ENCODE measurements around the gene MAGEA8.
"Not testable (repeated sequence)": the region's sequence is repeated elsewhere in the genome, so short reads cannot be mapped to it uniquely, and the experiment has no call there.

Gene MAGEA8, protein sequence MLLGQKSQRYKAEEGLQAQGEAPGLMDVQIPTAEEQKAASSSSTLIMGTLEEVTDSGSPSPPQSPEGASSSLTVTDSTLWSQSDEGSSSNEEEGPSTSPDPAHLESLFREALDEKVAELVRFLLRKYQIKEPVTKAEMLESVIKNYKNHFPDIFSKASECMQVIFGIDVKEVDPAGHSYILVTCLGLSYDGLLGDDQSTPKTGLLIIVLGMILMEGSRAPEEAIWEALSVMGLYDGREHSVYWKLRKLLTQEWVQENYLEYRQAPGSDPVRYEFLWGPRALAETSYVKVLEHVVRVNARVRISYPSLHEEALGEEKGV

GRCh38 chrX:149881081-149881711 is at the start of gene MAGEA8:
Gene MAGEA8, plus strand, starts transcription at chrX:149881183. Its CDS starts 3,090 bp downstream, at chrX:149884273.
- DNase-seq (ENCODE audit: low spot score), result peak; percentile 40

- no peak for DNase-seq (ENCODE audit: low spot score)
Measured at GRCh38 chrX:149831473-149831872, 49.5 kb upstream of the MAGEA8 start.

- DNase-seq (ENCODE audit: low spot score), result not testable (repeated sequence)
Measured at GRCh38 chrX:149836728-149837127, 44.3 kb upstream of the MAGEA8 start.

DNA sequence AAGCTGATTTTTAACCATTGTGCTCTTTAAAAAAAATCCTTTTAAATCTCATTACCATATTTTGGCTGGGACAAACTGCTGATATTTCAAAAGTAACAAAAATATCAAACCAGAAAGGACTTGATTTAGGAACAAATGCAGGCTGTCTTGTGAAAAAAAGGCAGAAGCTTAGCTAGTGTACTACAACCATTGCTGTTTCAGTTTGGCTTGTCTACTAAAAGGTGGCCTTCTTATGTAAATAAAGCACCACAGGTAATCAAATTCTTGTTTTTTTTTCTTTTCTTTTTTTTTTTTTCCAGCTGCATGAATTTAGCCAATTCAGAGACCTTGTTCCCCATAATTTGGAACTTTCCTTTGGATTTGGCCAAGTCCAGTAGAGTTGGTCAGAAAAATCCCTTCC is 43.8 kb upstream of the MAGEA8 start:
- DNase-seq (ENCODE audit: low spot score), result no peak

- no peak for DNase-seq (ENCODE audit: low spot score)
Measured at GRCh38 chrX:149837639-149838038, 43.3 kb upstream of the MAGEA8 start.

DNA sequence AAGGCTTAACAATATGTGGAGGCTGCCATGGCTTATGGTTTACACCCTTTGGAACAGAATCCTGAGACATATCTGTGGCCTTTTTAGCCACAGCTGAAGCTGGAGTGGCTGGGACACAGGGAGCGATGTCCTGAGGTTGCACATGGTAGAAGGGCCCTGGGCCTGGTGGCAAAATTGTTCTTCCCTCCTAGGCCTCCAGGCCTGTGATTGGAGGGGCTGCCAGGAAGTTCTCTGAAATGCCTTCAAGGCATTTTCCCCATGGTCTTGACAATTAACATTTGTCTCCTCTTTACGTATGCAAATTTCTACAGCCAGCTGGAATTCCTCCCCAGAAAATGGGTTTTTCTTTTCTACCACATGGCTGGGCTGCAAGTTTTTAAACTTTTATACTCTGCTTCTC is 39.1 kb upstream of the MAGEA8 start:
- DNase-seq (ENCODE audit: low spot score), result no peak

GRCh38 chrX:149845385-149845784 is 35.6 kb upstream of the MAGEA8 start:
- DNase-seq (ENCODE audit: low spot score), result no peak

GRCh38 chrX:149846789-149847188 is 34.2 kb upstream of the MAGEA8 start:
- no peak for DNase-seq (ENCODE audit: low spot score)

DNA sequence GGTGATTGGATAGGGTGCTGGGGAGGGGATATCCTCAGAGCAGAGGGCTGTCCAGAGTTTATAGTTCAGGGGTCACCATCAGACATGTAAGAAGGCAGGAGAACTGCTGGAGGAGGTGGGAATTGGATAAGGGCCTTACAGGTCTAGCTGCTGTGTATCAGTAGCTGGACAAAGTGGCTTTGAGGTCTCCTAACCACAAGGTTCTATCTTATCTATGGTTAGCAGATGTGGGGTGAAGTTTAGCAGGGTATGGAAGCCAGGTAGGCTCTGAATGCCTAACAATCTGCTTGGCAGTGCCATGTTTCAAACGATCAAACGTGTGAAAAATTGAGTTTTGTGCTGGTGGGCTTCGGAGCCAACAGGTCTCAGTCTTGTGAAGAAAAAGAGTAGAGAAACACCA is 32.1 kb upstream of the MAGEA8 start:
- no peak for DNase-seq (ENCODE audit: low spot score)

DNA sequence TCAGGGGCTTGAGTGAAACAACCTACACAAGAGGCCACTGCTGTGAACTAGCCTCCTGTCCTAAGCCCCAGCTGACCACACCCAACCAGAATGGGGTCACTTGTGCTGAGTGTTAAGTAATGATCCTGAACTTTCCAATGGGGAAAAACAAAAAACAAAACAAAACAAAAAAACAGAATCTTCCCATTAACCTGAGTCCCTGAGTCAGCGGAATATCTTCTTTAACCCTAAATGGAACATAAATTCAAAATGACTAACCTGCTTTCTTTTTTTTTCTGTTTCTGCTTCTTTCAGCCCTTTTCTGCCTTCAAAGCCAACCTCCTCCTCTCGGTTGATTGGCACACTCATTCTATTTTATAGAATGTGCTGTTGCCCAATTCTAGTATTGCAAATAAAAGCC is 31.2 kb upstream of the MAGEA8 start:
- DNase-seq (ENCODE audit: low spot score), result no peak

DNA sequence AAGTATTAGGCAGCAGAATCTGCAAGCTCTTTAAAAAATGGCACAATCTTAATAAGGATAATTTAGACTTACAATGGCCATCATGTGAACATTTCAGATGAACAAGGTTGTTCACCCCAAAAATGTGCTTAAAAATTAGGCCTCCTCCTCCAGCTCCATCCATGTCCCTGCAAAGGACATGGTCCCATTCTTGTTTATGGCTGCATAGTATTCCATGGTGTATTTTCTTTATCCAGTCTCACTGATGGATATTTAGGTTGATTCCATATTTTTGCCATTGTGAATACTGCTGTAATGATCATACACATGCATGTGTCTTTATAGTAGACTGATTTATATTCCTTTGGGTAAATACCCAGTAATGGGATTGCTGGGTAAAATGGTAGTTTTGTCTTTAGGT is 29.1 kb upstream of the MAGEA8 start:
- no peak for DNase-seq (ENCODE audit: low spot score)

GRCh38 chrX:149853925-149854324 is 27.1 kb upstream of the MAGEA8 start:
- no peak for DNase-seq (ENCODE audit: low spot score)

GRCh38 chrX:149858592-149858991 is 22.4 kb upstream of the MAGEA8 start:
- DNase-seq (ENCODE audit: low spot score), result no peak

DNA sequence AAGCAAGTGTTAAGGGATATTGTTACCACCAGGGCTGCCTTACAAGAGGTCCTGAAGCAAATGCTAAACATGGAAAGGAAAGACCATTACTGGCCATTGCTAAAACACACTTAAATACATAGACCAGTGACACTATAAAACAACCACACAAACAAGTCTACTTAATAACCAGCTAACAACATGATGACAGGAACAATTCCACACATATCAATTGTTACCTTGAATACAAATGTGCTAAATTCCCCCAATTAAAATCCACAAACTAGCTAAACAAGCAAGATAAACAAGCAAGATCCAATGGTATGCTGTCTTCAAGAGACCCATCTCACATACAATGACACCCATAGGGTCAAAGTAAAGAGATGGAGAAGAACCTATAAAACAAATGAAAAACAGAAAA is 20.5 kb upstream of the MAGEA8 start:
- no peak for DNase-seq (ENCODE audit: low spot score)

- no peak for DNase-seq (ENCODE audit: low spot score)
Measured at GRCh38 chrX:149865390-149865789, 15.6 kb upstream of the MAGEA8 start.

DNA sequence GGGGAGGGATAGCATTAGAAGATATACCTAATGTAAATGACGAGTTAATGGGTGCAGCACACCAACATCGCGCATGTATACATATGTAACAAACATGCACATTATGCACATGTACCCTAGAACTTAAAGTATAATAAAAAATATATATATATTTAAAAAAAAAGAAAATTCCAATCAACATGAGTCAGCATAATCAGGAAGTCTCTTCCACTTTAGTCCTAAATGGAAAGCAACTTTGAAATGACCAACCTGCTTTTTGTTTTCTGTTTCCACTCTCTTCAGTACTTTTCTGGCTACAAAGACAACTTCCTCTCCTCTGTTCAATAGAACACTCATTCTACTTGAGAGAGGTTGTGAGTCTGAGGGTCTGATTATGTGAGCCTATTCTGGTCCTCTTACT is 13.5 kb upstream of the MAGEA8 start:
- DNase-seq (ENCODE audit: low spot score), result no peak

GRCh38 chrX:149870840-149871239 is 10.1 kb upstream of the MAGEA8 start:
- no peak for DNase-seq (ENCODE audit: low spot score)

- no peak for DNase-seq (ENCODE audit: low spot score)
Measured at GRCh38 chrX:149871433-149871832, 9.6 kb upstream of the MAGEA8 start.

DNA sequence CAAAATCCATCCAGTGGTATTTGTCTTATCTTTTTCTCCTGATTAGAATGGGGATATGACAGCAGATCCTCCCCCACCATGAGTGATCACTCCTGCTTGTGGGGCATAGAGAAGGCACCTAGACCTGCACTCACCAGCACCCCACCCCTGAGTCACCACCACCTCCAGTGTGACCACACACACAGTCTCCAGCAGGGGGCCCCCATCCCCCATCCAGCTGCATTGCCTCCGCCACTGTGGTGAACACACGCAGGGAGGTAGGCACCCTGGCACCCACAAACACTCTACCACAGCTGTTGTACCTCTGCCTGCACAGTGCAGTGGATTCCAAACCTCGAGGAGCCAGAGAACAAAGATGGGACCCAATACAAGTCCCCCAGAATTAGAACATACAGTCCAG is 9.0 kb upstream of the MAGEA8 start:
- peak; percentile 22 for DNase-seq (ENCODE audit: low spot score)

GRCh38 chrX:149877157-149877556 is 3.8 kb upstream of the MAGEA8 start:
- no peak for DNase-seq (ENCODE audit: low spot score)

DNA sequence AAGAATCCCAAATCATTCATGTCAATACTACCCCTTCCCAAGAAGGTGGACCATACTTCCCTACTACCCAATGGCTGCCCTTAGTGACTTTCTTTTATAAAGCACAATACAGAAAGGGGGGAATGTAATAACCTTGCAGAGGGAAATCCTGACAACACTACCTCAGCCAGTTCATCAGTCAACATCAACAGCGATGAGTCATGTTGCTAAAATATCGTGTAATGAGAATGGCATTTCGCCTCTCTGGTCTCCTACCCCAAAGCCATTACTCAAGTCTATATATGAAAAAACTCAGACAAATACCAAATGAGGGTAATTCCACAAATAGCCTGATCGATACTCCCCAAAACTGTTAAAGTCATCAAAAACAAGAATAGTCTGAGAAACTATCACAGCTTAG is 3.3 kb upstream of the MAGEA8 start:
- no peak for DNase-seq (ENCODE audit: low spot score)

DNA sequence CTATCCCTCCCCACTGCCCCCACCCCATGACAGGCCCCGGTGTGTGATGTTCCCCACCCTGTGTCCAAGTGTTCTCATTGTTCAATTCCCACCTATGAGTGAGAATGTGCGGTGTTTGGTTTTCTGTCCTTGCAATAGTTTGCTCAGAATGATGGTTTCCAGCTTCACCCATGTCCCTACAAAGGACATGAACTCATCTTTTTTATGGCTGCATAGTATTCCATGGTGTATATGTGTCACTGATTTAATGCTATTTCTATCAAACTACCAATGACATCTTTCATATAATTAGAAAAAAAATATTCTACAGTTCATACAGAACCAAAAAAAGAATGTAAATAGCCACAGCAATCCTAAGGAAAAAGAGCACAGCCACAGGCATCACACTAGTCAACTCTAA is 9.8 kb downstream of the MAGEA8 start:
- DNase-seq (ENCODE audit: low spot score), result not testable (repeated sequence)

- DNase-seq (ENCODE audit: low spot score), result no peak
Measured at GRCh38 chrX:149898554-149898953, 17.6 kb downstream of the MAGEA8 start.
